ENCODE results near the gene CSMD2.

DNA sequence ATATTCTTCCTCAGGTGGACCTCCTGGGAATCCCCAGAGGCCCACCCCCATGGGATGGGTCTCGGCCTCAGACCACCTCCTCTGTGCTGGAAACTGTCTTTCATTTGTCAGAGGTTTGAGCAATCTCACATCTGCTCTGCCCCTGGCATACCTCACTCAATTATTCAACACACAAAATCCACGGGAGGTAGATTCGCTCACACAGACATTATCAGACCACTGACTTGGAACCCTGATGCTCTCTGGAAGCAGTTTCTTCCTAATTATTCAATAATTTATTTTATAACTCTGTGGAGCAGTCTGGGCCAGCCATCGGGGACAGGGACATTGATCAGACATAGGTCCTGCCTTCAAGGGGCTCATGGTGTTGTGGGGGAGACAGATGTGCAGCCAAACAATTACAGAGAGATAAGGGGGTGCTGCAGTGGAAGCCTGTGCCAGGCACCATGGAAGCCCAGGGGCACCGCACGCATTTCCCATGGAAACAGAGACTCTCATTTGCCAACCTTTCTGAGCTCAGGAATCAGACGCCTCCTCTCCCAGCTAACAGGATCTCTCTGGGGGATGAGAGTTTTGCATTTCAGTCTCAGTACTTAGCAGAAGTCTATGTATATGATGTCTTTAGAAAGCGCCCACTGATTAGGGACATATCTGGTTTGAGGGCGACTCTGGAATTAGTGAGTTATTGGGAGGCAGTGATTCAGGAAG is 204.7 kb downstream of the CSMD2 start:
- TF ChIP-seq, protein P1, sequence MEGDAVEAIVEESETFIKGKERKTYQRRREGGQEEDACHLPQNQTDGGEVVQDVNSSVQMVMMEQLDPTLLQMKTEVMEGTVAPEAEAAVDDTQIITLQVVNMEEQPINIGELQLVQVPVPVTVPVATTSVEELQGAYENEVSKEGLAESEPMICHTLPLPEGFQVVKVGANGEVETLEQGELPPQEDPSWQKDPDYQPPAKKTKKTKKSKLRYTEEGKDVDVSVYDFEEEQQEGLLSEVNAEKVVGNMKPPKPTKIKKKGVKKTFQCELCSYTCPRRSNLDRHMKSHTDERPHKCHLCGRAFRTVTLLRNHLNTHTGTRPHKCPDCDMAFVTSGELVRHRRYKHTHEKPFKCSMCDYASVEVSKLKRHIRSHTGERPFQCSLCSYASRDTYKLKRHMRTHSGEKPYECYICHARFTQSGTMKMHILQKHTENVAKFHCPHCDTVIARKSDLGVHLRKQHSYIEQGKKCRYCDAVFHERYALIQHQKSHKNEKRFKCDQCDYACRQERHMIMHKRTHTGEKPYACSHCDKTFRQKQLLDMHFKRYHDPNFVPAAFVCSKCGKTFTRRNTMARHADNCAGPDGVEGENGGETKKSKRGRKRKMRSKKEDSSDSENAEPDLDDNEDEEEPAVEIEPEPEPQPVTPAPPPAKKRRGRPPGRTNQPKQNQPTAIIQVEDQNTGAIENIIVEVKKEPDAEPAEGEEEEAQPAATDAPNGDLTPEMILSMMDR (conservative IDR thresholded peaks at IDR 0.05; ENCODE audit: low read depth, low read length) = no peak
- no peak for TF ChIP-seq EZH2 (IDR thresholded peaks at IDR 0.05; ENCODE audit: borderline replicate concordance, low read depth, low read length, poor library complexity, severe bottlenecking)
